GM23338 (cell line): Measurements from ENCODE around the gene SV2C. TPM values are rescaled to one million over a fixed set of nuclear protein-coding genes. Genes with fewer than 3 reads are reported as not detected.

Experiments
- ATAC-seq: fragments of 200-7000 bp; cut with Tn5 transposase; 3 replicates; pipeline ENCODE4 v1.9.1; 2020
- DNase-seq: peaks from one replicate; pipeline ENCODE4 v3.0.0-alpha.2; 2015; ENCODE audit warnings: low spot score
- H2AFZ ChIP-seq: fragments of 200-600 bp; sonication (generic); 2 replicates; pipeline ENCODE4 v1.8.0; 2016; ENCODE audit warnings: antibody characterized with exemption, mild to moderate bottlenecking, moderate library complexity
- H3F3A ChIP-seq: fragments of 200-600 bp; sonication (generic); replicated peaks from 2 replicates; pipeline ENCODE4 v1.8.0; 2017; ENCODE audit warnings: antibody characterized with exemption, mixed run types, low read depth
- H3K27ac ChIP-seq: fragments of 200-600 bp; sonication (generic); 2 replicates; pipeline ENCODE4 v1.6.1; 2016; ENCODE audit warnings: low read depth
- H3K27me3 ChIP-seq: fragments of 200-600 bp; sonication (generic); 2 replicates; pipeline ENCODE4 v1.8.0; 2016; ENCODE audit warnings: mild to moderate bottlenecking, mixed run types, moderate library complexity; ENCODE audit not compliant: insufficient read depth
- H3K36me3 ChIP-seq: fragments of 200-600 bp; sonication (generic); 2 replicates; pipeline ENCODE4 v1.8.0; 2016; ENCODE audit warnings: mild to moderate bottlenecking; ENCODE audit not compliant: insufficient read depth
- H3K4me1 ChIP-seq: fragments of 200-600 bp; sonication (generic); 2 replicates; pipeline ENCODE4 v1.8.0; 2016; ENCODE audit warnings: mild to moderate bottlenecking, moderate library complexity; ENCODE audit not compliant: insufficient read depth
- H3K4me2 ChIP-seq: fragments of 200-600 bp; sonication (generic); 2 replicates; pipeline ENCODE4 v1.7.1; 2017; ENCODE audit warnings: mixed run types
- H3K4me3 ChIP-seq: fragments of 200-600 bp; sonication (generic); 2 replicates; pipeline ENCODE4 v1.6.1; 2016; ENCODE audit warnings: mixed run types
- H3K79me2 ChIP-seq: fragments of 200-600 bp; sonication (generic); replicated peaks from 2 replicates; pipeline ENCODE4 v1.8.0; 2017; ENCODE audit warnings: mild to moderate bottlenecking; ENCODE audit not compliant: insufficient read depth
- H3K9me2 ChIP-seq: fragments of 200-600 bp; sonication (generic); 2 replicates; pipeline ENCODE4 v1.8.0; 2017; ENCODE audit not compliant: insufficient read depth
- H4K20me1 ChIP-seq: fragments of 200-600 bp; sonication (generic); replicated peaks from 2 replicates; pipeline ENCODE4 v1.8.0; 2017; ENCODE audit warnings: mild to moderate bottlenecking; ENCODE audit not compliant: insufficient read depth
- H3K27ac Mint-ChIP-seq: 2 replicates; pipeline ENCODE4 v1.8.0; 2020; ENCODE audit warnings: inconsistent platforms, mild to moderate bottlenecking, moderate library complexity, mixed read lengths
- H3K27me3 Mint-ChIP-seq: 3 replicates; pipeline ENCODE4 v1.8.0; 2022; ENCODE audit warnings: low read depth, mild to moderate bottlenecking, moderate library complexity, mixed read lengths, inconsistent platforms; ENCODE audit not compliant: insufficient read depth, poor library complexity
- H3K36me3 Mint-ChIP-seq: 3 replicates; pipeline ENCODE4 v1.8.0; 2021; ENCODE audit warnings: low read depth, mild to moderate bottlenecking, inconsistent platforms, moderate library complexity, mixed read lengths
- H3K4me1 Mint-ChIP-seq: 3 replicates; pipeline ENCODE4 v1.8.0; 2020; ENCODE audit warnings: mild to moderate bottlenecking, inconsistent platforms, mixed read lengths
- H3K4me3 Mint-ChIP-seq: 3 replicates; pipeline ENCODE4 v1.8.0; 2021; ENCODE audit warnings: moderate library complexity, mild to moderate bottlenecking, inconsistent platforms, mixed read lengths
- H3K9me3 Mint-ChIP-seq: 3 replicates; pipeline ENCODE4 v1.8.0; 2020; ENCODE audit warnings: moderate library complexity, mild to moderate bottlenecking, inconsistent platforms, mixed read lengths
- EZH2 ChIP-seq: fragments of 200-600 bp; sonication (generic); IDR thresholded peaks from one replicate; pipeline ENCODE4 v1.8.0; 2017; ENCODE audit warnings: antibody characterized with exemption, mild to moderate bottlenecking, low read depth; ENCODE audit not compliant: unreplicated experiment
- EZH2phosphoT487 ChIP-seq: fragments of 200-600 bp; sonication (generic); IDR thresholded peaks from one replicate; pipeline ENCODE4 v1.8.1; 2018; ENCODE audit warnings: antibody characterized with exemption; ENCODE audit not compliant: unreplicated experiment
- NANOG ChIP-seq: IDR thresholded peaks from 2 replicates; pipeline ENCODE4 v1.6.1; 2016; ENCODE audit warnings: antibody characterized with exemption, borderline replicate concordance
- POLR2AphosphoS5 ChIP-seq: IDR thresholded peaks from 2 replicates; pipeline ENCODE4 v1.6.1; 2016; ENCODE audit warnings: antibody characterized with exemption, low read depth
- STAT1 ChIP-seq: IDR thresholded peaks from one replicate; pipeline ENCODE4 v1.6.1; 2016; ENCODE audit warnings: antibody characterized with exemption; ENCODE audit not compliant: unreplicated experiment
- ZNF114 ChIP-seq: fragments of 250-450 bp; sonication (Bioruptor Pico); IDR thresholded peaks from 2 replicates; pipeline ENCODE4 v1.5.0; 2020; ENCODE audit warnings: mild to moderate bottlenecking, moderate library complexity
- ZNF331 ChIP-seq: fragments of 250-450 bp; sonication (Bioruptor Pico); IDR thresholded peaks from 2 replicates; pipeline ENCODE4 v1.5.0; 2020; ENCODE audit warnings: low read depth, mild to moderate bottlenecking, moderate library complexity
- ZNF462 ChIP-seq: fragments of 250-450 bp; sonication (Bioruptor Pico); IDR thresholded peaks from 2 replicates; pipeline ENCODE4 v1.5.0; 2020; ENCODE audit warnings: mild to moderate bottlenecking, moderate library complexity
- polyA plus RNA-seq: library from polyadenylated mRNA; unstranded; fragments of >200 nt; fragmentation: Nextera tagmentation; extraction: Ambion mirVana; gene quantifications from 2 replicates; pipeline ENCODE4 v1.2.1, GENCODE V29; 2016
- total RNA-seq: library from RNA; depleted of rRNA; stranded (reverse); fragments of >200 nt; shearing (Covaris generic); gene quantifications from 2 replicates; pipeline ENCODE4 v1.2.3, GENCODE V29; 2014

The SV2C gene
- total and polyA plus RNA-seq, 2 experiments from 2014 or later = 0.05 to 0.07 TPM

GRCh38 chr5:76222318-76222717 is 139.1 kb downstream of the SV2C start (continued):
- no peak for TF ChIP-seq NANOG
- no peak for TF ChIP-seq ZNF114

GRCh38 chr5:76223696-76224095 is 140.5 kb downstream of the SV2C start:
- H3K27ac Mint-ChIP-seq = no peak overlapping the region
- TF ChIP-seq EZH2 (no peak), EZH2phosphoT487 (no peak), NANOG (no peak), STAT1 (no peak), POLR2AphosphoS5 (no peak), ZNF331 (no peak), ZNF462 (CRISPR knock-in tag) (no peak)
- H2AFZ ChIP-seq = no peak overlapping the region
- H3K27me3 ChIP-seq = no peaks in the 10 kb centered on the region
- H3K4me3 Mint-ChIP-seq = no peak overlapping the region
- H3K9me3 Mint-ChIP-seq = no peaks in the 10 kb centered on the region
- H3K4me2 ChIP-seq = no peak overlapping the region
- no peaks in the 10 kb centered on the region for H3K27me3 Mint-ChIP-seq
- H3K79me2 ChIP-seq = no peaks in the 10 kb centered on the region
- no peaks in the 10 kb centered on the region for H3K36me3 Mint-ChIP-seq
- DNase-seq = no peak
- no peaks in the 10 kb centered on the region for H3F3A ChIP-seq
- no peak for ATAC-seq
- peaks cover 11% of the 10 kb centered on the region for H3K4me1 Mint-ChIP-seq
- no peak overlapping the region for H3K27ac ChIP-seq
- no peak overlapping the region for H3K4me3 ChIP-seq
- H3K9me2 ChIP-seq = no peaks in the 10 kb centered on the region
- H4K20me1 ChIP-seq = no peaks in the 10 kb centered on the region
- 0 out of 2 replicates have a peak, but pooled peaks cover 3% of the 10 kb centered on the region for H3K4me1 ChIP-seq
- no peaks in the 10 kb centered on the region for H3K36me3 ChIP-seq
